ENCODE results near the gene RACK1.
A peak's percentile ranks its signal among the peaks of the same experiment; 100 is the strongest.

Gene RACK1

DNA sequence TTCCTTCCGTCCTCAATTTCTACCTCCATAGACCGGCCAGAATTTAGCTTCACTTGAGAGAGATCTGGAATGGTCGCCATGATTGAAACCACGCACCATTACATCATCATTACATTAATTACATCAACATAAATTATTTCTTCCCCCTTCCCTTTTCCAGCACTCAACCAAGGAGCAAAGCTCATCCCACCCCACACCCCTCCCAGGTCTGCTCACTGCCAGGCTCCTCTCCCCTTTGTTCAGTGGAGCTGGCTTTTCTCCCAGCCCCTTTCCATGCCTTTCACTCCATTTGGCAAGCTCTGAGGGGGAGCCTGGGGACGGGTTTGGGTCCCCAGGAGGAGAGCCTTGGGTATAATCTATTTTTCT lies 8.4 kb downstream of the RACK1 start:
- TF ChIP-seq FOXK2 (IDR thresholded peaks at IDR 0.05) (no peak), ELF4 (IDR thresholded peaks at IDR 0.05) (peak; percentile 7; the same call in 1 of the 2 replicates)
- CTCF ChIA-PET = interaction anchor here (1.6 kb wide), 1 partner anchor 9 kb away, joined by 4 read pairs; no protein-coding TSS in a partner anchor
- POLR2A ChIA-PET = interaction anchor here (1.1 to 3.1 kb wide), 7 partner anchors 9 to 46 kb away, joined by 4 to 26 read pairs (median 7); partner anchors contain the start of genes RACK1, TRIM41 and TRIM52
- DNase-seq (ENCODE audit: extremely low spot score) = no peak

DNA sequence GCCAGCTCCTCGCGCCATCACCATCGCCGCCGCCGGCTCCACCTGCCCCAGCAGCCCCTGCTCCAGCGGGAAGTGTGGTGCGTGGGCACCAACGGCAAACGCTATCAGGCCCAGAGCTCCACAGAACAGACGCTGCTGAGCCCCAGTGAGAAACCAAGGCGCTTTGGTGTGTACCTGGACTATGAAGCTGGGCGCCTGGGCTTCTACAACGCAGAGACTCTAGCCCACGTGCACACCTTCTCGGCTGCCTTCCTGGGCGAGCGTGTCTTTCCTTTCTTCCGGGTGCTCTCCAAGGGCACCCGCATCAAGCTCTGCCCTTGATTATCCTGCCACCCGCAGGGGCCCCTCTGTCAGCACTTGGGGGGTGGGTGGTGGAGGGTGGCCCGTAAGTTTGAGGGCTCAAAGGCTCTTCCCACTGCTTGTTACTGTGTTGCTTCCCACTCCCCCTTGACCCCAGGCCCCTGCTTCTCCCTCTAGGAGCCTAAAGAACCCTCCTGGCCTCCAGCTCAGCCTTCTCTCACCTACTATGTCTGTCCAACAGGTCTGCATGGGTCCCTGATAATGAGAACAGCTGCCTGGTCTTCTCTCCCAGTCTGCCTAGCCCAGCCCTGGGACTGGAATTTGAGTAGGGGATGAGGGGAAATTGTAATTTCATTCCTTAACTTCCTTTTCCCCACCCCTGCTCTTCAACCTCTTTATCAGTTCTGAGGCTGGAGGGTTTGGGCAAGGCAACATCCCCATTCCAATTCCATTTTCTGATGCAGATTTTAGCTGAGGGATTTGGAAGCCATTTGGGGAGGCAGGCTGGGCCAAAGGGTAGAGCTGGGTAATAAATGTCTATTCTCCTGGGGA lies 9.0 kb downstream of the RACK1 start:
- DNase-seq (ENCODE audit: extremely low spot score) = no peak

DNA sequence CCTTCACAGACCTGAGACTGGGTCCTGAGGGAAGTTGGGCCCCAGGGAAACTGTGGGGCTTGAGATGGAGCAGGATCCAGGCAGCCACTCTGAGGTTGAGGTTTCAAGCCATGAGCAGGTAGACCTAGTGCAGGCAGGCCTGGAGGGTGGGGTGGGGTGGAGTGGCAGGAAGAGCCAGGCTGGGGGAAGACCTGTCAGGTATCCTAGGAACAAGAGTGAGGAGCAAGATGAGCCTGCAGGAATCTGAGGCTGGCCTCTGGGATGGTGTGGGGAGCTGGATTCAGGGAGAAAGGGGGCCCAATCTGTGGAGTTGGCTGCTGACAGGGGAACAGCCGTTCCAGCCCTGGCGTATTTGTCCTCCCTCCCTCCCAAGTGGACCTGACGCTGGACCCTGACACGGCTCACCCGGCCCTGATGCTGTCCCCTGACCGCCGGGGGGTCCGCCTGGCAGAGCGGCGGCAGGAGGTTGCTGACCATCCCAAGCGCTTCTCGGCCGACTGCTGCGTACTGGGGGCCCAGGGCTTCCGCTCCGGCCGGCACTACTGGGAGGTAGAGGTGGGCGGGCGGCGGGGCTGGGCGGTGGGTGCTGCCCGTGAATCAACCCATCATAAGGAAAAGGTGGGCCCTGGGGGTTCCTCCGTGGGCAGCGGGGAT lies 9.8 kb downstream of the RACK1 start:
- ChIA-PET CTCF (interaction anchor here (1.6 kb wide), 1 partner anchor 11 kb away, joined by 4 read pairs; no protein-coding TSS in a partner anchor), POLR2A (interaction anchor here (0.6 to 3.1 kb wide), 5 partner anchors 9 to 42 kb away, joined by 3 to 26 read pairs (median 11); partner anchors contain the start of genes RACK1, TRIM41 and TRIM52)
- no peak for TF ChIP-seq SP1 (IDR thresholded peaks at IDR 0.05)
- no peak for TF ChIP-seq FOXK2 (IDR thresholded peaks at IDR 0.05)
- TF ChIP-seq, protein P1, sequence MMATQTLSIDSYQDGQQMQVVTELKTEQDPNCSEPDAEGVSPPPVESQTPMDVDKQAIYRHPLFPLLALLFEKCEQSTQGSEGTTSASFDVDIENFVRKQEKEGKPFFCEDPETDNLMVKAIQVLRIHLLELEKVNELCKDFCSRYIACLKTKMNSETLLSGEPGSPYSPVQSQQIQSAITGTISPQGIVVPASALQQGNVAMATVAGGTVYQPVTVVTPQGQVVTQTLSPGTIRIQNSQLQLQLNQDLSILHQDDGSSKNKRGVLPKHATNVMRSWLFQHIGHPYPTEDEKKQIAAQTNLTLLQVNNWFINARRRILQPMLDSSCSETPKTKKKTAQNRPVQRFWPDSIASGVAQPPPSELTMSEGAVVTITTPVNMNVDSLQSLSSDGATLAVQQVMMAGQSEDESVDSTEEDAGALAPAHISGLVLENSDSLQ (IDR thresholded peaks at IDR 0.05) = no peak
- no peak for TF ChIP-seq FOXA1 (IDR thresholded peaks at IDR 0.05)
- no peak for TF ChIP-seq BHLHE40 (IDR thresholded peaks at IDR 0.05; ENCODE audit: borderline replicate concordance)
- TF ChIP-seq ZNF384 (IDR thresholded peaks at IDR 0.05) = no peak
- no peak for TF ChIP-seq LEF1 (IDR thresholded peaks at IDR 0.05; ENCODE audit: borderline replicate concordance)
- TF ChIP-seq ELF4 (IDR thresholded peaks at IDR 0.05) = no peak
- no peak for TF ChIP-seq CTBP1 (IDR thresholded peaks at IDR 0.05; ENCODE audit: borderline replicate concordance)
- no peak for TF ChIP-seq FOXM1 (IDR thresholded peaks at IDR 0.05; ENCODE audit: borderline replicate concordance)
- TF ChIP-seq HDGF (IDR thresholded peaks at IDR 0.05; ENCODE audit: borderline replicate concordance) = no peak
- TF ChIP-seq NFRKB (IDR thresholded peaks at IDR 0.05) = no peak
- no peak for TF ChIP-seq SUZ12 (IDR thresholded peaks at IDR 0.05)
- TF ChIP-seq ARNT (IDR thresholded peaks at IDR 0.05) = no peak
- TF ChIP-seq TARDBP (IDR thresholded peaks at IDR 0.05) = no peak
- DNase-seq (ENCODE audit: extremely low spot score) = no peak

More for the DNA sequence above, 9.0 kb downstream of the RACK1 start:
- TF ChIP-seq HDGF (IDR thresholded peaks at IDR 0.05; ENCODE audit: borderline replicate concordance) (no peak), FOXA1 (IDR thresholded peaks at IDR 0.05) (no peak), ARNT (IDR thresholded peaks at IDR 0.05) (no peak), L3MBTL2 (conservative IDR thresholded peaks at IDR 0.05) (no peak; the same call in 1 of the 2 replicates), SP1 (IDR thresholded peaks at IDR 0.05) (no peak), CTBP1 (IDR thresholded peaks at IDR 0.05; ENCODE audit: borderline replicate concordance) (no peak), FOXM1 (IDR thresholded peaks at IDR 0.05; ENCODE audit: borderline replicate concordance) (no peak), BHLHE40 (IDR thresholded peaks at IDR 0.05; ENCODE audit: borderline replicate concordance) (peak; percentile 40; the same call in 1 of the 2 replicates), ZNF384 (IDR thresholded peaks at IDR 0.05) (no peak), NFRKB (IDR thresholded peaks at IDR 0.05) (no peak), LEF1 (IDR thresholded peaks at IDR 0.05; ENCODE audit: borderline replicate concordance) (0 out of 2 replicates have a peak, but pooled peaks have one; percentile 16), SUZ12 (IDR thresholded peaks at IDR 0.05) (no peak)
- ChIA-PET CTCF (interaction anchor here (1.6 kb wide), 1 partner anchor 10 kb away, joined by 4 read pairs; no protein-coding TSS in a partner anchor), POLR2A (interaction anchor here (0.6 to 3.1 kb wide), 8 partner anchors 8 to 45 kb away, joined by 3 to 26 read pairs (median 7); partner anchors contain the start of genes RACK1, TRIM41 and TRIM52)

DNA sequence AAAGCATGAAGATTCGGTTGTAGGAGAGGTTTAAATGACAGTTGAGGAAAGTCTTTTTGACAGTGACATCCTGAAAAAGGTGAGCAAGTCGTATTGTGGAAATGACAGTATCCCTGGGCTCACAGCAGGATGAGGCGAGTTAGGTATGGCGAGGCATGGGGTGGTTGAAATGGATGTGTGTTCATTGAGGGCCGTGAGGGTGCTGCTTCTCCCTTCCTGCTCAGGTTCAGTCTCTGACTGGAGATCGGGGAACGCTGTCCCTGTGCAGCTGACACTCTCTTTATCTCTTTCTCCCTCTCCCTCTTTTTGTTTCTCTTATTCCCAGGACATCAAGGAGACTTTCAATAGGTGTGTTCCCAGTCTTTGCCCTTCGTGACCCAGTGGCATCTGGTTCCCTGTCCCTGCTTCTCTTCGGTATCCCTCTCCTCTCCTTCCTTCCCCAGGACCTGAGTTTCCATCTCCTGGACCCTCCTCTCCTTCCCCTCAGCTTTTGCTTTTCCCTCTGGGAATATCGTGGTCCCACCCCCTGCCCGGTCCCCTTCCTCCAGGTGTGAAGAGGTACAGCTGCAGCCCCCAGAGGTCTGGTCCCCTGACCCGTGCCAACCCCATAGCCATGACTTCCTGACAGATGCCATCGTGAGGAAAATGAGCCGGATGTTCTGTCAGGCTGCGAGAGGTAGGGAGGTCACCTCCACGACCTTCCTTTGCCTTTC lies 10.5 kb downstream of the RACK1 start:
- TF ChIP-seq SUZ12 (IDR thresholded peaks at IDR 0.05) (no peak), FOXA1 (IDR thresholded peaks at IDR 0.05) (no peak), NFRKB (IDR thresholded peaks at IDR 0.05) (no peak), L3MBTL2 (conservative IDR thresholded peaks at IDR 0.05) (no peak), FOXM1 (IDR thresholded peaks at IDR 0.05; ENCODE audit: borderline replicate concordance) (no peak), LEF1 (IDR thresholded peaks at IDR 0.05; ENCODE audit: borderline replicate concordance) (no peak)
- TF ChIP-seq, protein P1 (IDR thresholded peaks at IDR 0.05) = no peak
- ChIA-PET CTCF (no interaction called here), POLR2A (interaction anchor here (1.3 to 2.5 kb wide), 3 partner anchors 10 to 60 kb away, joined by 5 to 13 read pairs (median 11); partner anchors contain the start of genes TRIM41 and TRIM52)
- no peak for DNase-seq (ENCODE audit: extremely low spot score)

DNA sequence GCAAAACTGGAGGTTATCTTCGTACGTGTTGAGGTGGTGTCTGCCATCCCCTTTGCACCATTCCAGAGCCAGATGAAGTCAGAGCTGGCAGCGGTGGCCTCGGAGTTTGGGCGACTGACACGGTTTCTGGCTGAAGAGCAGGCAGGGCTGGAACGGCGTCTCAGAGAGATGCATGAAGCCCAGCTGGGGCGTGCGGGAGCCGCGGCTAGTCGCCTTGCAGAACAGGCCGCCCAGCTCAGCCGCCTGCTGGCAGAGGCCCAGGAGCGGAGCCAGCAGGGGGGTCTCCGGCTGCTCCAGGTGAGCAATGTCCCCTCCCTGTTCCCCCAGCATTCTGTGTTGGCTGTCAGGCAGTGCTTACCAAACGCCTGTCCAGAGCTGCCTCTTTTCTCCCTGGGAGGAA lies 11.1 kb downstream of the RACK1 start:
- CTCF ChIA-PET = no interaction called here
- TF ChIP-seq FOXA1 (IDR thresholded peaks at IDR 0.05) = no peak
- TF ChIP-seq CTBP1 (IDR thresholded peaks at IDR 0.05; ENCODE audit: borderline replicate concordance) = no peak
- TF ChIP-seq HDGF (IDR thresholded peaks at IDR 0.05; ENCODE audit: borderline replicate concordance) = no peak
- no peak for TF ChIP-seq BHLHE40 (IDR thresholded peaks at IDR 0.05; ENCODE audit: borderline replicate concordance)
- TF ChIP-seq ZNF384 (IDR thresholded peaks at IDR 0.05) = no peak
- no peak for TF ChIP-seq FOXM1 (IDR thresholded peaks at IDR 0.05; ENCODE audit: borderline replicate concordance)
- TF ChIP-seq ARNT (IDR thresholded peaks at IDR 0.05) = no peak
- no peak for TF ChIP-seq LEF1 (IDR thresholded peaks at IDR 0.05; ENCODE audit: borderline replicate concordance)
- no peak for TF ChIP-seq SUZ12 (IDR thresholded peaks at IDR 0.05)
- TF ChIP-seq NFRKB (IDR thresholded peaks at IDR 0.05) = no peak
- no peak for TF ChIP-seq L3MBTL2 (conservative IDR thresholded peaks at IDR 0.05)
- no peak for TF ChIP-seq TARDBP (IDR thresholded peaks at IDR 0.05)
- TF ChIP-seq, protein P1 (IDR thresholded peaks at IDR 0.05) = no peak
- TF ChIP-seq SP1 (IDR thresholded peaks at IDR 0.05) = no peak
- TF ChIP-seq FOXK2 (IDR thresholded peaks at IDR 0.05) = no peak
- TF ChIP-seq ELF4 (IDR thresholded peaks at IDR 0.05) = no peak
- DNase-seq (ENCODE audit: extremely low spot score) = no peak
- POLR2A ChIA-PET = interaction anchor here (1.3 to 2.5 kb wide), 2 partner anchors 9 to 60 kb away, joined by 5 to 13 read pairs; partner anchors contain the start of gene TRIM41
